Karpas-422 (cell line): Measurements from ENCODE around the gene SLC11A1. TPM values are rescaled to one million over a fixed set of nuclear protein-coding genes. Genes with fewer than 3 reads are reported as not detected.

ENCODE experiments used
- DNase-seq: peaks from one replicate; pipeline ENCODE4 v3.0.0-alpha.2; 2015
- H2AFZ ChIP-seq: fragments of 200-600 bp; sonication (generic); 2 replicates; pipeline ENCODE4 v1.6.1; 2014; ENCODE audit warnings: antibody characterized with exemption, low read length, mixed read lengths
- H3K27ac ChIP-seq: fragments of 200-600 bp; sonication (generic); 2 replicates; pipeline ENCODE4 v1.5.1; 2014; ENCODE audit warnings: mild to moderate bottlenecking, low read length, moderate library complexity
- H3K27me3 ChIP-seq: fragments of 200-600 bp; sonication (generic); 2 replicates; pipeline ENCODE4 v1.6.1; 2014; ENCODE audit warnings: low read length, mixed read lengths
- H3K36me3 ChIP-seq: fragments of 200-600 bp; sonication (generic); 2 replicates; pipeline ENCODE4 v1.6.1; 2014; ENCODE audit warnings: low read length, mixed read lengths; ENCODE audit not compliant: insufficient read depth
- H3K4me1 ChIP-seq: fragments of 200-600 bp; sonication (generic); 2 replicates; pipeline ENCODE4 v1.6.1; 2014; ENCODE audit warnings: mild to moderate bottlenecking, low read length, mixed read lengths
- H3K4me2 ChIP-seq: fragments of 200-600 bp; sonication (generic); 2 replicates; pipeline ENCODE4 v1.6.1; 2014; ENCODE audit warnings: low read length, low read depth, mild to moderate bottlenecking; ENCODE audit not compliant: poor library complexity, severe bottlenecking
- H3K4me3 ChIP-seq: fragments of 200-600 bp; sonication (generic); 2 replicates; pipeline ENCODE4 v1.5.1; 2014; ENCODE audit warnings: mild to moderate bottlenecking, antibody characterized with exemption, low read length, mixed read lengths
- H3K79me2 ChIP-seq: fragments of 200-600 bp; sonication (generic); 2 replicates; pipeline ENCODE4 v1.6.1; 2014; ENCODE audit warnings: mild to moderate bottlenecking, low read length, mixed read lengths
- H3K9ac ChIP-seq: fragments of 200-600 bp; sonication (generic); 2 replicates; pipeline ENCODE4 v1.6.0; 2014; ENCODE audit warnings: low read length
- H3K9me2 ChIP-seq: fragments of 200-600 bp; sonication (generic), shearing (Covaris generic); replicated peaks from 2 replicates; pipeline ENCODE4 v1.6.0; 2014; ENCODE audit warnings: mild to moderate bottlenecking, low read length, moderate library complexity; ENCODE audit not compliant: insufficient read depth
- H3K9me3 ChIP-seq: fragments of 300-700, 200-600 bp; sonication (generic); 2 replicates; pipeline ENCODE4 v1.6.1; 2014; ENCODE audit warnings: low read length, mixed read lengths
- H4K20me1 ChIP-seq: fragments of 200-600 bp; sonication (generic); 2 replicates; pipeline ENCODE4 v1.6.1; 2014; ENCODE audit warnings: mild to moderate bottlenecking, antibody characterized with exemption, low read length, low read depth; ENCODE audit not compliant: insufficient read depth
- total RNA-seq: library from RNA; depleted of rRNA; stranded (reverse); fragments of >200 nt; shearing (Covaris generic); gene quantifications from 2 replicates; pipeline ENCODE4 v1.2.3, GENCODE V29; 2014; ENCODE audit warnings: low replicate concordance

Gene SLC11A1
- total RNA-seq, 1 experiment from 2014 or later: not detected

- Histone ChIP-seq H3K4me2 (peak overlapping the region; percentile 95), H3K9ac (peak overlapping the region; percentile 55), H3K9me3 (no peaks in the 10 kb centered on the region), H3K4me1 (peaks cover 51% of the 10 kb centered on the region), H2AFZ (peak overlapping the region; percentile 99; the same call in 1 of the 2 replicates), H3K79me2 (peaks cover 25% of the 10 kb centered on the region), H3K9me2 (no peaks in the 10 kb centered on the region), H3K4me3 (peak overlapping the region; percentile 59; the same call in 1 of the 2 replicates), H3K36me3 (peaks cover 3% of the 10 kb centered on the region; the same call in 1 of the 2 replicates), H4K20me1 (no peaks in the 10 kb centered on the region), H3K27ac (no peak overlapping the region), H3K27me3 (no peaks in the 10 kb centered on the region)
- peak; percentile 53 for DNase-seq
Observed at GRCh38 chr2:218397820-218398436, 15.9 kb downstream of the SLC11A1 start.

- Histone ChIP-seq H3K27ac (0 out of 2 replicates have a peak overlapping the region, but pooled peaks have one; percentile 30), H3K9ac (peak overlapping the region; percentile 55), H3K27me3 (no peaks in the 10 kb centered on the region), H4K20me1 (no peaks in the 10 kb centered on the region), H2AFZ (peak overlapping the region; percentile 99), H3K4me2 (peak overlapping the region; percentile 95), H3K4me1 (peaks cover 52% of the 10 kb centered on the region), H3K4me3 (peak overlapping the region; percentile 59), H3K9me2 (no peaks in the 10 kb centered on the region), H3K9me3 (no peaks in the 10 kb centered on the region), H3K79me2 (peaks cover 25% of the 10 kb centered on the region), H3K36me3 (peaks cover 8% of the 10 kb centered on the region; the same call in 1 of the 2 replicates)
- peak; percentile 67 for DNase-seq
Observed at GRCh38 chr2:218398437-218399390, 16.6 kb downstream of the SLC11A1 start.

GRCh38 chr2:218399391-218400166, 17.5 kb downstream of the SLC11A1 start, which contains the start of gene CTDSP1:
Gene CTDSP1, plus strand, starts transcription at chr2:218399868. Its CDS starts 223 bp downstream, at chr2:218400091.
- H2AFZ ChIP-seq: peak within 1 kb of the TSS; percentile 99
- peaks cover 12% of the 10 kb centered on the region; the same call in 1 of the 2 replicates for H3K36me3 ChIP-seq
- H3K9me3 ChIP-seq: no peaks in the 10 kb centered on the region
- H3K9ac ChIP-seq: peak within 1 kb of the TSS; percentile 97
- H3K4me1 ChIP-seq: peaks cover 61% of the 10 kb centered on the region
- H3K9me2 ChIP-seq: no peaks in the 10 kb centered on the region
- DNase-seq: peak; percentile 98
- H3K27ac ChIP-seq: peak within 1 kb of the TSS; percentile 86
- H3K79me2 ChIP-seq: peaks cover 25% of the 10 kb centered on the region
- H3K4me3 ChIP-seq: peak within 1 kb of the TSS; percentile 94
- H3K4me2 ChIP-seq: peak within 1 kb of the TSS; percentile 95
- H4K20me1 ChIP-seq: no peaks in the 10 kb centered on the region
- H3K27me3 ChIP-seq: no peaks in the 10 kb centered on the region

GRCh38 chr2:218400167-218400929, 18.3 kb downstream of the SLC11A1 start:
- H3K36me3 ChIP-seq: peaks cover 12% of the 10 kb centered on the region; the same call in 1 of the 2 replicates
- peak overlapping the region; percentile 86 for H3K27ac ChIP-seq
- no peaks in the 10 kb centered on the region for H3K9me3 ChIP-seq
- peak overlapping the region; percentile 97 for H3K9ac ChIP-seq
- H2AFZ ChIP-seq: peak overlapping the region; percentile 92
- H3K9me2 ChIP-seq: no peaks in the 10 kb centered on the region
- no peaks in the 10 kb centered on the region for H4K20me1 ChIP-seq
- H3K4me2 ChIP-seq: peak overlapping the region; percentile 88
- DNase-seq: peak; percentile 71
- H3K27me3 ChIP-seq: no peaks in the 10 kb centered on the region
- H3K4me3 ChIP-seq: peak overlapping the region; percentile 94
- peaks cover 25% of the 10 kb centered on the region for H3K79me2 ChIP-seq
- H3K4me1 ChIP-seq: peaks cover 65% of the 10 kb centered on the region

GRCh38 chr2:218400930-218401881, 19.1 kb downstream of the SLC11A1 start:
- Histone ChIP-seq H2AFZ (no peak overlapping the region), H3K9me2 (no peaks in the 10 kb centered on the region), H3K4me1 (peaks cover 67% of the 10 kb centered on the region), H3K4me2 (peak overlapping the region; percentile 88), H3K27me3 (no peaks in the 10 kb centered on the region), H3K79me2 (peaks cover 25% of the 10 kb centered on the region), H3K9me3 (no peaks in the 10 kb centered on the region), H3K9ac (peak overlapping the region; percentile 97), H3K36me3 (peaks cover 12% of the 10 kb centered on the region; the same call in 1 of the 2 replicates), H3K27ac (peak overlapping the region; percentile 86), H4K20me1 (no peaks in the 10 kb centered on the region), H3K4me3 (peak overlapping the region; percentile 94)
- DNase-seq: no peak

GRCh38 chr2:218401890-218402289, 19.8 kb downstream of the SLC11A1 start:
- peaks cover 12% of the 10 kb centered on the region; the same call in 1 of the 2 replicates for H3K36me3 ChIP-seq
- H3K27ac ChIP-seq: no peak overlapping the region
- H3K79me2 ChIP-seq: peaks cover 25% of the 10 kb centered on the region
- peaks cover 64% of the 10 kb centered on the region for H3K4me1 ChIP-seq
- no peak for DNase-seq
- H3K9me3 ChIP-seq: no peaks in the 10 kb centered on the region
- no peak overlapping the region for H2AFZ ChIP-seq
- H4K20me1 ChIP-seq: no peaks in the 10 kb centered on the region
- 0 out of 2 replicates have a peak overlapping the region, but pooled peaks have one; percentile 94 for H3K4me3 ChIP-seq
- no peaks in the 10 kb centered on the region for H3K9me2 ChIP-seq
- H3K27me3 ChIP-seq: no peaks in the 10 kb centered on the region
- peak overlapping the region; percentile 97; the same call in 1 of the 2 replicates for H3K9ac ChIP-seq
- H3K4me2 ChIP-seq: peak overlapping the region; percentile 88
